ENCODE results near the gene OR1E2. TPM values are rescaled to one million over a fixed set of nuclear protein-coding genes. Genes with fewer than 3 reads are reported as not detected.
"Not testable (repeated sequence)": the region's sequence is repeated elsewhere in the genome, so short reads cannot be mapped to it uniquely, and the experiment has no call there.

Gene OR1E2
- total RNA-seq, 6 experiments from 2014 or later: not detected

DNA sequence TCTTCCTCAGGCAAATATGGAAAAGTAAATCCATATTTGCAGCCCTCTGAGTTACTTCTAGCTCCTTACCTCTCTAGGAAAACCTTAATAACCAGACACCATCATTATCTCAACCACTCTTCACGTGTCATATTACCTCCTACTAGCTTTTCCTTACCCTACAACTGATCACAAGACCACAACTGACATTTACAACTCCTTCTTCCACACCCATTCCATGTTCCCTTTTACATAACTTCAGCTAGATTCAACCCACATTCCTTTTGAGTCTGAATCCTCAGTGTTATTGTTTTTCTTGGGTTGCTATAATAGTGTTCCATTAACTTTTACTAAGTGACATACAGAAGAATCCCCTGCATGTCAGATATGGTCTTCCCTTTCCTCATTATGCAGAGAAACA is 4.7 kb upstream of the OR1E2 start:
- ATAC-seq: no peak
- Histone ChIP-seq H3K4me3 (no peak overlapping the region), H3K4me1 (no peaks in the 10 kb centered on the region), H3K27ac (no peak overlapping the region), H3K27me3 (peaks cover 0 to 3% of the 10 kb centered on the region in 2 donors), H3K9me3 (no peaks in the 10 kb centered on the region), H3K36me3 (no peaks in the 10 kb centered on the region)
- intact Hi-C loops (cut with DNase I): no loop called here
- 50% methylated on average over 1 of the region's 1 CpG for WGBS (ENCODE audit: insufficient coverage, low coverage, low lambda C conversion rate, missing lambda C conversion rate)
- no peak for DNase-seq
- TF ChIP-seq, protein P1, sequence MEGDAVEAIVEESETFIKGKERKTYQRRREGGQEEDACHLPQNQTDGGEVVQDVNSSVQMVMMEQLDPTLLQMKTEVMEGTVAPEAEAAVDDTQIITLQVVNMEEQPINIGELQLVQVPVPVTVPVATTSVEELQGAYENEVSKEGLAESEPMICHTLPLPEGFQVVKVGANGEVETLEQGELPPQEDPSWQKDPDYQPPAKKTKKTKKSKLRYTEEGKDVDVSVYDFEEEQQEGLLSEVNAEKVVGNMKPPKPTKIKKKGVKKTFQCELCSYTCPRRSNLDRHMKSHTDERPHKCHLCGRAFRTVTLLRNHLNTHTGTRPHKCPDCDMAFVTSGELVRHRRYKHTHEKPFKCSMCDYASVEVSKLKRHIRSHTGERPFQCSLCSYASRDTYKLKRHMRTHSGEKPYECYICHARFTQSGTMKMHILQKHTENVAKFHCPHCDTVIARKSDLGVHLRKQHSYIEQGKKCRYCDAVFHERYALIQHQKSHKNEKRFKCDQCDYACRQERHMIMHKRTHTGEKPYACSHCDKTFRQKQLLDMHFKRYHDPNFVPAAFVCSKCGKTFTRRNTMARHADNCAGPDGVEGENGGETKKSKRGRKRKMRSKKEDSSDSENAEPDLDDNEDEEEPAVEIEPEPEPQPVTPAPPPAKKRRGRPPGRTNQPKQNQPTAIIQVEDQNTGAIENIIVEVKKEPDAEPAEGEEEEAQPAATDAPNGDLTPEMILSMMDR (IDR thresholded peaks at IDR 0.05): no peak
- no peak for TF ChIP-seq POLR2A (IDR thresholded peaks at IDR 0.05)

- H3K27me3 ChIP-seq; H3K27ac ChIP-seq; DNase-seq; H3K36me3 ChIP-seq; H3K9me3 ChIP-seq; H3K4me3 ChIP-seq; intact Hi-C loops (cut with DNase I); H3K4me1 ChIP-seq: not testable (repeated sequence)
- WGBS (ENCODE audit: insufficient coverage, low coverage, low lambda C conversion rate, missing lambda C conversion rate): 32% methylated on average over 6 of the region's 7 CpGs
- ATAC-seq: peak in 1 of 4 donors; percentile 25
Measured at GRCh38 chr17:3433215-3433614, 426 bp downstream of the OR1E2 start.

- TF ChIP-seq, protein P1 (IDR thresholded peaks at IDR 0.05): no peak
- TF ChIP-seq POLR2A (IDR thresholded peaks at IDR 0.05): no peak
- H3K27me3 ChIP-seq: no peaks in the 10 kb centered on the region
- WGBS (ENCODE audit: insufficient coverage, low coverage, low lambda C conversion rate, missing lambda C conversion rate): 46% methylated on average over 2 of the region's 2 CpGs
Measured at GRCh38 chr17:3418222-3418621, 15.4 kb downstream of the OR1E2 start.

DNA sequence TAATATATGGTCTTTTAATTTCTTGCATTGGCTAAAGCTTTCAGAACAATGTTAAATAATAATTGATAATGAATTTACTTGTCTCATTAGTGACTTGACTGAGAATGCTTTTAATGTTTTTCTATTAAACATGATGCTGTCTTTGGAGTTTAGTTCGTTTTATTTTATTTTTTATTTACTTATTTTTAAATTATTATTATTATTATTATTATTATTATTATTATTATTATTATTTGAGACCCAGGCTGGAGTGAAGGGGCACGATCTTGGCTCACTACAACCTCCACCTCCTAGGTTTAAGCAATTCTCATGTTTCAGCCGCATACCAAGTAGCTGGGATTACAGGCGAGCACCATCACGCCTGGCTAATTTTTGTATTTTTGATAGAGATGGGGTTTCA is 18.0 kb downstream of the OR1E2 start:
- Histone ChIP-seq H3K27ac (no peak overlapping the region), H3K9me3 (no peaks in the 10 kb centered on the region), H3K4me1 (no peaks in the 10 kb centered on the region), H3K27me3 (no peaks in the 10 kb centered on the region), H3K4me3 (no peak overlapping the region), H3K36me3 (no peaks in the 10 kb centered on the region)
- DNase-seq (no peak), ATAC-seq (no peak)
- TF ChIP-seq, protein P1 (IDR thresholded peaks at IDR 0.05): no peak
- TF ChIP-seq POLR2A (IDR thresholded peaks at IDR 0.05): no peak
- intact Hi-C loops (cut with DNase I): no loop called here
- 68% methylated on average over 5 of the region's 5 CpGs for WGBS (ENCODE audit: insufficient coverage, low coverage, low lambda C conversion rate, missing lambda C conversion rate)

More at GRCh38 chr17:3418222-3418621, 15.4 kb downstream of the OR1E2 start:
- H3K4me3 ChIP-seq: no peak overlapping the region
- H3K27ac ChIP-seq: no peak overlapping the region
- H3K9me3 ChIP-seq: no peaks in the 10 kb centered on the region
- DNase-seq (no peak), ATAC-seq (no peak)
- H3K4me1 ChIP-seq: no peaks in the 10 kb centered on the region
- no peaks in the 10 kb centered on the region for H3K36me3 ChIP-seq
- intact Hi-C loops (cut with DNase I): no loop called here

DNA sequence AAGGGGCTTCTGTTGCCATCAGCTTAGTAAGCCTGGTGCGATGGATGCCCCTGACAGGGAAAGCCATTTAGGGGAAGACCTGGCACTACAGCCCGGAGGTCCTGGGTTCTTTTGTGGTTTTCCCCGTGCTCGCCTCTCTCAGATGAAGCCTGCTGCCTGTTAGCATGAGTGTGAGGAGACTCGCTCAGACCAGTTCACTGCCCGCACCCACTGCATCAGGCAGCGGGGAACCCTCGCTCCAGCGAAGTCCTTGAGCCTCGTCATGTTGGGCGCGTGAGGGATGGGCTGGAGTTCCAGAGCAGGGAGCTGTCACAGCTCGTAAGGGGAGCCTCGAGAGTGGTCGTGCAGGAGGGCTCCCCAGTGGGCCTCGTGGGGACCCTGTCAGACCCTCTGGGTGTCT is 21.4 kb downstream of the OR1E2 start:
- H3K9me3 ChIP-seq; H3K4me3 ChIP-seq; H3K4me1 ChIP-seq; intact Hi-C loops (cut with DNase I); H3K27me3 ChIP-seq; H3K36me3 ChIP-seq; DNase-seq; ATAC-seq; H3K27ac ChIP-seq: not testable (repeated sequence)
- no CpG with 5 or more reads among the region's 16 CpGs for WGBS (ENCODE audit: insufficient coverage, low coverage, low lambda C conversion rate, missing lambda C conversion rate)

- TF ChIP-seq, protein P1 (IDR thresholded peaks at IDR 0.05): no peak
- intact Hi-C loops (cut with DNase I): no loop called here
- Histone ChIP-seq H3K4me1 (no peaks in the 10 kb centered on the region), H3K27ac (no peak within 1 kb of the TSS), H3K9me3 (no peaks in the 10 kb centered on the region), H3K4me3 (no peak within 1 kb of the TSS), H3K36me3 (no peaks in the 10 kb centered on the region), H3K27me3 (no peaks in the 10 kb centered on the region)
- DNase-seq (no peak), ATAC-seq (no peak)
- 76% methylated on average over 2 of the region's 3 CpGs for WGBS (ENCODE audit: insufficient coverage, low coverage, low lambda C conversion rate, missing lambda C conversion rate)
Measured at GRCh38 chr17:3411070-3411469, 22.6 kb downstream of the OR1E2 start, which contains the start of gene OR3A3. Gene OR3A3 (plus strand): TSS chr17:3411370.

DNA sequence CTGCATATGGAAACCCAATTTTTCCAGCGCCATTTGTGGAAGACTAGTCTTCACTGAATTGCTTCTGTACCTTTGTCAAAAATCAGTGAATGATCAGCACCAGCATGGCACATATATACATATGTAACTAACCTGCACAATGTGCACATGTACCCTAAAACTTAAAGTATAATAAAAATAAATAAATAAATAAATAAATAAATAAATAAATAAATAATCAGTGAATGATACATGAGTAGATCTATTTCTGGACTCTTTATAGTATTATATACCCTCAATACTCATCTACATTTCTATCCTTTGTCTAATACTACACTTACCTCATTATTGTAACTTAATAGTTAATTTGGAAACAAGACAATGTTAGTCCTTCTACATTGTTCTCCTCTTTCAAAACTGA is 29.8 kb downstream of the OR1E2 start:
- H3K4me1 ChIP-seq; H3K36me3 ChIP-seq; H3K9me3 ChIP-seq; H3K27me3 ChIP-seq; H3K27ac ChIP-seq; ATAC-seq; DNase-seq; intact Hi-C loops (cut with DNase I); H3K4me3 ChIP-seq: not testable (repeated sequence)
- 91% methylated on average over 1 of the region's 1 CpG for WGBS (ENCODE audit: insufficient coverage, low coverage, low lambda C conversion rate, missing lambda C conversion rate)

All from right lobe of liver (tissue), 6 donors.